ENCODE data around the gene CHRNG.
A peak's percentile ranks its signal among the peaks of the same experiment; 100 is the strongest.

CHRNG gene

GRCh38 chr2:232505856-232506255, 33.6 kb upstream of the CHRNG start:
- H3K9me3 ChIP-seq: no peaks in the 10 kb centered on the region
- no peaks in the 10 kb centered on the region for H3K27me3 ChIP-seq
- H3K36me3 ChIP-seq: no peaks in the 10 kb centered on the region
- DNase-seq: peak; percentile 76
- TF ChIP-seq CTCF (IDR thresholded peaks at IDR 0.05; ENCODE audit: low read depth, low read length): no peak
- H3K4me1 ChIP-seq: peaks cover 25% of the 10 kb centered on the region
- no peak overlapping the region for H3K4me3 ChIP-seq (ENCODE audit: low read depth, low read length)

GRCh38 chr2:232506709-232507108, 32.8 kb upstream of the CHRNG start:
- peaks cover 22% of the 10 kb centered on the region for H3K4me1 ChIP-seq
- H3K36me3 ChIP-seq: no peaks in the 10 kb centered on the region
- peak; percentile 70 for DNase-seq
- H3K4me3 ChIP-seq (ENCODE audit: low read depth, low read length): no peak overlapping the region
- no peak for TF ChIP-seq CTCF (IDR thresholded peaks at IDR 0.05; ENCODE audit: low read depth, low read length)
- no peaks in the 10 kb centered on the region for H3K27me3 ChIP-seq
- H3K9me3 ChIP-seq: no peaks in the 10 kb centered on the region

- Histone ChIP-seq H3K27me3 (no peaks in the 10 kb centered on the region), H3K9me3 (no peaks in the 10 kb centered on the region), H3K36me3 (no peaks in the 10 kb centered on the region), H3K4me3 (ENCODE audit: low read depth, low read length) (no peak overlapping the region), H3K4me1 (peaks cover 33% of the 10 kb centered on the region)
- DNase-seq: no peak
- TF ChIP-seq CTCF (IDR thresholded peaks at IDR 0.05; ENCODE audit: low read depth, low read length): no peak
Observed at GRCh38 chr2:232508251-232508650, 31.2 kb upstream of the CHRNG start.

GRCh38 chr2:232511336-232511890, 28.1 kb upstream of the CHRNG start:
- H3K36me3 ChIP-seq: no peaks in the 10 kb centered on the region
- TF ChIP-seq CTCF (IDR thresholded peaks at IDR 0.05; ENCODE audit: low read depth, low read length): no peak
- H3K27me3 ChIP-seq: no peaks in the 10 kb centered on the region
- H3K9me3 ChIP-seq: no peaks in the 10 kb centered on the region
- peaks cover 25% of the 10 kb centered on the region for H3K4me1 ChIP-seq
- peak; percentile 84 for DNase-seq
- no peak overlapping the region for H3K4me3 ChIP-seq (ENCODE audit: low read depth, low read length)

- peak; percentile 83 for DNase-seq
- TF ChIP-seq CTCF (IDR thresholded peaks at IDR 0.05; ENCODE audit: low read depth, low read length): no peak
- peaks cover 18% of the 10 kb centered on the region for H3K4me1 ChIP-seq
Observed at GRCh38 chr2:232512602-232513001, 26.9 kb upstream of the CHRNG start.

GRCh38 chr2:232513353-232513752, 26.1 kb upstream of the CHRNG start:
- H3K27me3 ChIP-seq: no peaks in the 10 kb centered on the region
- no peak overlapping the region for H3K4me3 ChIP-seq (ENCODE audit: low read depth, low read length)
- peaks cover 18% of the 10 kb centered on the region for H3K4me1 ChIP-seq
- H3K9me3 ChIP-seq: no peaks in the 10 kb centered on the region
- H3K36me3 ChIP-seq: no peaks in the 10 kb centered on the region
- TF ChIP-seq CTCF (IDR thresholded peaks at IDR 0.05; ENCODE audit: low read depth, low read length): no peak
- no peak for DNase-seq

More at GRCh38 chr2:232512602-232513001, 26.9 kb upstream of the CHRNG start:
- no peaks in the 10 kb centered on the region for H3K27me3 ChIP-seq
- H3K9me3 ChIP-seq: no peaks in the 10 kb centered on the region
- no peak overlapping the region for H3K4me3 ChIP-seq (ENCODE audit: low read depth, low read length)
- H3K36me3 ChIP-seq: no peaks in the 10 kb centered on the region

Measured in BE2C (cell line).